HG03039 (cell line): Measurements from ENCODE around the gene ALK.
"Not testable (repeated sequence)": the region's sequence is repeated elsewhere in the genome, so short reads cannot be mapped to it uniquely, and the experiment has no call there.

Experiments
- ATAC-seq: cut with Tn5 transposase; IDR thresholded peaks from one replicate; pipeline ENCODE4 v1.9.1; 2021; ENCODE audit warnings: mild to moderate bottlenecking, moderate library complexity; ENCODE audit not compliant: unreplicated experiment

ALK gene

DNA sequence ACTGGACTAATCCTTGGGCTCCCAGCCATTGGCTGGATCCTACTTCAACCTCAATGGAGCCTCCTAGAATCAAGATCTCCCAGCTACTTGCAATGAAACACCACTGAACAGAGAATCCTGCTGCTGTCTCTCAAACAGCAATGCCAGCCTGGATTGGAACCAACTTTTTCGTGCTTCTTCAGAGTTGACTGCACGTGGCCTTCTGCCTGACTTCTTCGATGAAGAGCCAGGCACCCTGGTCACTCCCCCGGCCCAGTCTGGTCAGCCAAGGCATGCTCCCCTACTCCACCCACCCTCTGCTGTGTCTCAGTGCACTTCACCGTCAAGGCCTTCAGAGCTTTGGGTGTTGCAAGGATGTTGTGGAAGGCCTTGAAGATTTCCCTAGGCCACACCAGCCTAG lies 657.5 kb downstream of the ALK start:
- ATAC-seq, result no peak

DNA sequence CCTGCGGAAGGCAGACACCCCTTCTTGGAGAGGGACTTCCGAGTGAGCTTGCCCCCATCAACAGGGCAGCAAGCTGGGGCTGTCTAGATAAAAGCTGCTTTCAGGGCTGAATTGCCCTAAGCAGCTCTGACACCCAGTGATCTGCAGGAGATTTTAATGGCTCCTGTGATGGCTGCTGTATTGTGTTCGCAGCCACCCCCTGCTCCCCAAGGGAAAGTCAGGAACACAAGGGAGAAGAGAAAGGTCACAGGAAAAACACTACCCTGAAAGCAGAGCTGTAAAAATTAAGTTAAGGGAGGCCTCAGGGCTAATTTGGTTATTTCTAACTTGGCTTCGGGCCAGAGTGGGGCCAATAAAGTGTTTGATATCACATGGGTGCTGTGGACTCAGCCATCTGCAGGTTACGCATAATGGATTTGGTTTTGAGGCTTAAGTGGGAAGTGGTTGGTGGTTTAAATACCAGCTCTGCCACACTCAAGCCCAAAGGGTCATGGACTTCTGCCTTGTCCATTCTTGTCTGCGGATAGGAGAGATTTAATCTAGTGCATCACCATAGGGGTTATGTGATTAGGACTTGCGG lies 658.6 kb downstream of the ALK start:
- ATAC-seq, result no peak

DNA sequence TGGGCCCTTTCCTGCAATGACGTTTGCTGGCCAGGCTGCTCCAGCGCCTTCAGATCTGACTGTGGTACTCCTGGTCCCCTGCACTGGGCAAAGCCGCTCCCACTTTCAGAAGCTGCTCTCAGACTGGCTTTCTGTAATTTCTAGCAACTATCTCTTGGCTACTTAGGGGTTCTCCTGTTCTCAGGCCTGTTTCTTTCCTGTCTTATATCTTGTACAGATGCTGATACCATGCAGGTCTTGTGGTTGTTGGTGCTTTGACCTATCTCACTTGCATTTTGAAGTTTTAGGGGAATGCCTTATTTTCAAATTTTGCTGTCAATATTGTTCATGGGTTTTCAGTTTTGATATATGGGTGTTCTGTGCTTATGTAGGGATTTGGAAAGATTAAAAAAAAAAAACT lies 660.4 kb downstream of the ALK start:
- ATAC-seq, result no peak

DNA sequence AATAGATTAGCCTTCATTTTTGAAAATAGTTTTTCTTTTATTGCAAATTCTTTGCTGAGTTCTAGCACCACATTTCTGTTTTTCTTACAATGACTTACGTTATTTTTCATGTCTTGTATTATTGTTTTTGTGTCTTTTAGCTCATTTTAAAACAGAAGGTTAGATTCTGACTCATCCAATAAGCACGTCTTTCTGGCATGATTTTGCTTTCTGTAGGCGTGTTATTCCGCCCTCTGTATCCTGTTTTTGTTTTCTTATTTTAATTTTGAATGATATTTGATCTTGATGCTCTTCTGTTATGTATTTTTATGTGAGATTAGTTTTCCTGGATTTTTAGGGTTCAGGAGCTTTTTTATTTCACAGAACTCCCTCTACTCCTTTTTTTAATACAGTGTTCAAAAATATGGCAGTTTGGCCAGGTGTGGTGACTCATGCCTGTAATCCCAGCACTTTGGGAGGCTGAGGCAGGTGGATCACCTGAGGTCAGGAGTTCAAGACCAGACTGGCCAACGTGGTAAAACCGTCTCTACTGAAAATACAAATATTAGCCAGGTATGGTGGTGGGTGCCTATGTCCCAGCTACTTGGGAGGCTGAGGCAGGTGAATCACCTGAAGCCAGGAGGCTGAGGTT lies 661.1 kb downstream of the ALK start:
- no peak for ATAC-seq

DNA sequence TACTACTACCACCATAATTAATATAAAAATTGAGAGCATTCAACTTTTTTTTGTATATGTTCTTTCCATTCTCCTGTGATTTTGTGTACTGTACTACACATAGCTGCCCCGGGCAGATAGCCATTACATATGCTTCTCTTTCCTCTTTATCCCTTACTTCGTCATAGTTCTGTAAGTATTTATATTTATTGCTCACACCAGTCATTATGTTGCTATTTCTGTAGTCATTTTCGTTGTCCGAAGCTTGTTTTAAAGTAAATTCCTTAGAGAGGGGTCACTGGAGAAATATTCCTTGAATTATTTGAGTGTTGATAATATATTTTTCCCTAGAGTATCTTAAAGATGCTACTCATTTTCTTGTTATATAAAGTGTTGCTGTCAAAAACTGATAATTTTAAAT lies 662.2 kb downstream of the ALK start:
- no peak for ATAC-seq

GRCh38 chr2:29255004-29255403 lies 666.4 kb downstream of the ALK start:
- ATAC-seq, result no peak

DNA sequence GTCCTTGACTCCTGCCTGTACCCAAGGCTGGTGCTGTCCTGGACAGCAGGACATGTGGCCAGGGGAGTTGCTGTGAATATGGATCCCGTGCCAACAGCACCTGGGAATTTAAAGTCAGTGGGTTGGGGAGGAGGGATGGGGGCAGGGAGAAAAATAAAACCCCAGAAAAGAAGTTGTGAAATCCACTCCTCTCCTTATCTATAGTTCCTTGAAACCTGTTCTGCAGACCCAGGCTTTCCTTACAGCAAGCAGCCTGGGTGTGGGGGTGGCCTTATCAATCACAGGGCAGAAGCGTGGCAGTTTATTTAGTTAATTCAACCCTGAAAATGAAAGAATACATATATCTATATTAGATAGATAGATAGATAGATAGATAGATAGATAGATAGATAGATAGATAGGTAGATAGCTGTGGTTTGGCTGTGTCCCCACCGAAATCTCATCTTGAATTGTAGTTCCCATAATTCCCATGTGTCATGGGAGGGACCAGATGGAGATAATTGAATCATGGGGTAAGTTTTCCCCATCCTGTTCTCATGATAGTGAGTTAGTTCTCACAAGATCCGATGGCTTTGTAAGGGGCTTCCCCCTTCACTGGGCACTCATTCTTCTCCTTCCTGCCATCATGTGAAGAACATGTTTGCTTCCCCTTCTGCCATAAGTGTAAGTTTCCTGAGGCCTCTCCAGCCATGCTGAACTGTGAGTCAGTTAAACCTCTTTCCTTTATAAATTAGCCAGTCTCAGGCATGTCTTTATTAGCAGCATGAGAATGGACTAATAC lies 667.7 kb downstream of the ALK start:
- not testable (repeated sequence) for ATAC-seq

- no peak for ATAC-seq
Observed at GRCh38 chr2:29253026-29253425, 668.4 kb downstream of the ALK start.

- no peak for ATAC-seq
Observed at GRCh38 chr2:29251406-29251805, 670.0 kb downstream of the ALK start.

- no peak for ATAC-seq
Observed at GRCh38 chr2:29250977-29251376, 670.4 kb downstream of the ALK start.

DNA sequence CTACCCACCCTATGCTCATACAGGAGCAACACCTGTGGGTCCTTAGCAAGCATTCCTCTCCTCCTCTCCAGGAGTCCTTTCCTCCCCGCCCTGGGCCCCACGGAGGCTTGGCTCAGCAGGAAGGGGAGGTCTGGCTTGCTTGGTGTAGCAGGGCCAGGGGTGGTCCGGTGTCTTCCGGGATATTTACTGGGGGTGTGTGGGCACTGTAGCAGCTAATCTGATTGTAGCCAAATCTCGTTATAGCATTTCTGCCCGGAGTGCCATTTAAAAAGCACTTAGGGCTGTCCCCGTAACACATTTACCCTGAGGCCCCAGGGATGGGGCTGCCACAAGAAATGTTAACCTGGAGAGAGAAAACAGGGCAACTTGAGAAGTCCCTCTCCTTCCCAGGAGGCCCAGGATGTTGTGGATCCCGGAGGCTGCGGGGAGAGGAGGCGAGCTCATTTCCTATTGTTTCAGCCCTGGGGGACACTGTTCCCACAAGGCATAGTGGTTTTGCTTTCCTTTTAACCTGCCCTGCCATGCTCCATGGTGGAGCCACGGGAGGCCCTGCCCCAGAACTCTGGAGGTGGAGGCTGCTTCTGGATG lies 671.6 kb downstream of the ALK start:
- no peak for ATAC-seq

- ATAC-seq, result no peak
Observed at GRCh38 chr2:29247336-29247914, 674.0 kb downstream of the ALK start.

GRCh38 chr2:29246383-29247300 lies 674.7 kb downstream of the ALK start:
- ATAC-seq, result no peak

GRCh38 chr2:29245742-29246382 lies 675.5 kb downstream of the ALK start:
- no peak for ATAC-seq

- ATAC-seq, result not testable (repeated sequence)
Observed at GRCh38 chr2:29245035-29245741, 676.2 kb downstream of the ALK start.

- ATAC-seq, result no peak
Observed at GRCh38 chr2:29242621-29243375, 678.6 kb downstream of the ALK start.

DNA sequence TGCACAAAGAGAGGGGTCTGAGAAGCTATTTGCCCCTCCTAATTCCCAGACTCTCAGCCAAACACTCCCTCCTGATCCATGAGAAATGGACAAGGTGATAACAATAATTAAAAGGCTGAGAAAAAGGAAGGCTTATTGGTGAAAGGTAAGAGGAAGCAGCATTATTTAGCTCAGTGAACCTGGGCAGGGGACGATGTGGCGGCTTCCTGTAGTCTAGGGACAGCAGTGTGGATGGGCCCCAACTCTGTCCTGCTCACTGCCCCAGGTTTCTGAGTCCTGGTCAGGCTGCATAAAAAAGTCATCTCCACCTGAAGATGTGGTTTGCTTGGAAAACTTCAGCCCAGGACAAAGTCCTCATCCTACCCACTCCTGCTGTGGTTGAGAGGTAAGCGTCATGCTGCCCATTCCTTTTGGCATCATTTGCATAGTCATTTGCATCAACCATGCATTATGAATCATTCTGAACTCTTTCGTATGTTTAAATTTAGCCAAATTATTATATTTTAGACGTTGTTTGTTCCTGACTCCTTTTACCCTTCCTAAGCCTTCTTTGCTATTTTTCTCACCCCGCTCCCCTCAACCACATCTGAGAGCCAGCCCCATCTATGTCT lies 679.3 kb downstream of the ALK start:
- ATAC-seq, result no peak

DNA sequence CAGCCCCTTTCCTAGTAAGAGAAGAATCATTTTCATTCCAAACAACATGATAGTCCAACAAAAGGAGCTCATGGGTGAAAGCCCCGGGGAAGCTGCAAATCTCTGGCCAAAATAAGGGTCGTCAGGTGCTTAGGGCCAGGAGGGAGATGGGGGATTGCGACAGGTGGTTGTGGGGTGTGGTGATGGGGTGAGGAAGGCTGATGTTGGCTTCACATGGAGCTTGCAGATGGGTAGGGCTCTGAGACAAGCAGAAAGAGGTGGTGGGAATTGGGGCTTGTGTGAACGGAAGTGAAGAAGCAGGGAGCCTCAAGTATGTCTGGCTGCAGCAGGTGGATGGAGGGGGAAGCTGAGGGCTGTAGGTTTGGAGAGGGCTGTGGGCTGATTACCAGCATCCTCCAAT lies 680.0 kb downstream of the ALK start:
- no peak for ATAC-seq
